HG03460 (cell line): ENCODE measurements around the gene B3GLCT.
"Not testable (repeated sequence)": the region's sequence is repeated elsewhere in the genome, so short reads cannot be mapped to it uniquely, and the experiment has no call there.

ENCODE experiments used
- ATAC-seq: cut with Tn5 transposase; IDR thresholded peaks from one replicate; pipeline ENCODE4 v1.9.1; 2021; ENCODE audit not compliant: unreplicated experiment

Gene B3GLCT

DNA sequence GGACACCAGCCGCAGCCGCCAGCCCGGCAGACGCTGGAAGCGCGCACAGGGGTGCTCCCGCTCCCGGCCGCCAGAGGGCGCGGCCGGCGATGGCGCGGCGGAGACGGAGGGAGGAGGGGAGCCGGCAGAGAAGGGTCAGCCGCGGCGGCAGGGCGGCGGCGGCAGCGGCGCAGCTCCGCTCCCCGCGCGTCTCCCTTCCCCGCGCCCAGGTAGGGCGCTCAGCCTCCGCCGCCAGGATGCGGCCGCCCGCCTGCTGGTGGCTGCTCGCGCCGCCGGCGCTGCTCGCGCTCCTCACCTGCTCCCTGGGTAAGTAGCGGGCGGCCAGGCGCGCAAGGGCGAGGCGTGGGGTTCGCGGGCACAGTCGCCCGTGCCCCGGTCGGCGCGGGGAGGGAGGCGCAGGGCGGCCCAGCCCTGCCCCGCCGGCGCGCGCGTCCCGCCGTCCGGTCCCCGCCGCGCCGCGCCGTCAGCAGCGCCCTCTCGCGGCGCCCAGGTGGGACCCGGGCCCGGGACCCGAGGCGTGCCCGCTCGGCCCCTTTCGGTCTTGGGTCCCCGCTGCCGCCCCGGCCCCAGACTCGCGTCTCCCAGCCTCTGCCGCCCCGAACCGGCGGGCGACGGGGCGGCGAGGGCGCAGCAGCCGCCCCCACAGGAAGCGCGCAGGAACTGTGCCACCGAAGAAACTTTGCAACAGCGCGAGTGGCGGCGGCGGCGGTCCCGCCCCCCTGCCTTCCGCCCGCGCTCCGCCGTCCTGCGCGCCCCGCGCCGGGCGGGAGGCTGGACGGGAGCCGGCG, at the start of gene B3GLCT:
B3GLCT (plus strand) TSS at position 127 of the 788 bp plus-strand sequence; CDS start at position 237, 110 bp downstream.
- peak; percentile 83 for ATAC-seq

DNA sequence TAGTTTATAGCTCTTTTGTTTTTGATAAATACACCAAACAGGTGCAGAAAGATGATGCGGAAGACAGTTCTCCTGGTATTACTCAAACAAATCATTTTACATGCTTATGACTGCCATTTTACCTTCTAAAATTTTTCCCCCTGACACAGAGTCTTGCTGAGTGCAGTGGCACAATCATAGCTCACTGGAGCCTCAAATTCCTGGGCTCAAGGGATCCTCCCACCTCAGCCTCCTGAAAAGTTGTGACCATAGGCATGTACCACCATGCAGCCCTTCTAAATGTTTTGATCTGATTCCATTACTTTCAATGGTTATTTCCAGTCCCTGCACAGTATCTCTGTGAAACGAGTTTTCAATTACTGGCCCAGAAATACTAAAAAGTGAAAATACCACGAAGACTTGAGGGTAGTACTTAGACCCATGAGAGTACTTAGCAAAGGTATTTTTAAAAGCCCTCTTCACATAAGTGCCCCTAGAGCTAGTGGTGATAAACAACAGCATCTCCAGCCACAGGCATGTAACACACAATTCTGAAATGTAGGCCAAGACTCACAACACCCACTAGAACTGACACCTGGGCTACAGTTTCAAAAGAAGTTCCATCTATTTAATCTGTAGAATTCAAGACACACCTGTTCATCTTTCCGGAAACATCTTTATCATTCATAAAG, 49.3 kb upstream of the B3GLCT start:
- ATAC-seq: no peak

DNA sequence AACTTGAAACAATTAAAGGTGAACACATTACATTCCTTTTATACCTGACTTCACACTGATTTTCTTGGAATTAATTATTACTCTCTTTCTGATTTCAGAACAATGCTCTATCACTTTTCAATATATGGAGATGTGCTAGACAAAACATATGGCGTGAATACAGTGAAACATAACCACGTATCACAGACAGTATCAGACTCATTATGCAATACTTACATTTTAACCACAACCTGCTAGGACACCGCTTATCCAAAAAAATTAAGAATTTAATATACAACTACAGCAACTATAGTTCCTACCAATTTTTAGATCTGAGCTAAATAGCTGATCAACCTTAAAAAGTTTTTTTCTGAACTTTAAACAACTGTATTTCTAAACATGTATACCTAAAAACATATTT, 47.9 kb upstream of the B3GLCT start:
- no peak for ATAC-seq

DNA sequence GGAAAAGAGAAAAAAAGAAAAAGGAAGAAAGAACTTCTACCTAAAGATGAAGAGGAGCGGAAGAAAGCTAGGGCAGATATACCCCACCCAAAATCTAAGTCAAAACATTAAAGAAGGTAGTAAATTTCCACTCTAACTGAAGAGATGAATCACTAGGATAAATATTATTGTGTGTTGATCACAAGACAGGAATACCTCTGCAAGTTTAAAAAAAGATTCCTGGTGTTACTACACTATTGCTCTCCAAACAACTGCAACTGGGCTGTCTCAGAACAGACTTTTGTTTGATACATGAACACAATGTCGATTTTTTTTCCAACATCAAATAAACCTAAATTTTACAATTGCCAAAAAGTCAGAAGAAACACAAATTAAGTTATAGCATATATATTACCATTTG, 44.8 kb upstream of the B3GLCT start:
- ATAC-seq: no peak

DNA sequence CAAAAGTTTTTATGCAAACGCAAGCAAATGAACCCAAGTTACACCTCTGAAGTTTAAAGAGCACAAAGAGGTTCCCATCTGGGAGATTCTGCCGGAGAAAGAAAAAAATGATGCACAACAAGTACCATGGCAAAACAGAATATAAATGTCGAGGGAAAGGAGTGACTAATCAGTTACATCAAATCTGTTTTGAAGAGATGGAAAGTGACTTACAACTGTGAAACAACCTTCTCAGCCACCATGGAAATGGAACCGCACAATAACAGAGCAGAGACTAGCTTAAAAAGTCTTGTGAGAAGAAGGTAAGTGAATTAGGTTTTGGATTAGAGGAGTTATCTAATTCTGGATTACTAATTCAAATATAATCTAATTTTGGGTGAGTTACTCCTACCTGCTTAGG, 40.5 kb upstream of the B3GLCT start:
- ATAC-seq: no peak

DNA sequence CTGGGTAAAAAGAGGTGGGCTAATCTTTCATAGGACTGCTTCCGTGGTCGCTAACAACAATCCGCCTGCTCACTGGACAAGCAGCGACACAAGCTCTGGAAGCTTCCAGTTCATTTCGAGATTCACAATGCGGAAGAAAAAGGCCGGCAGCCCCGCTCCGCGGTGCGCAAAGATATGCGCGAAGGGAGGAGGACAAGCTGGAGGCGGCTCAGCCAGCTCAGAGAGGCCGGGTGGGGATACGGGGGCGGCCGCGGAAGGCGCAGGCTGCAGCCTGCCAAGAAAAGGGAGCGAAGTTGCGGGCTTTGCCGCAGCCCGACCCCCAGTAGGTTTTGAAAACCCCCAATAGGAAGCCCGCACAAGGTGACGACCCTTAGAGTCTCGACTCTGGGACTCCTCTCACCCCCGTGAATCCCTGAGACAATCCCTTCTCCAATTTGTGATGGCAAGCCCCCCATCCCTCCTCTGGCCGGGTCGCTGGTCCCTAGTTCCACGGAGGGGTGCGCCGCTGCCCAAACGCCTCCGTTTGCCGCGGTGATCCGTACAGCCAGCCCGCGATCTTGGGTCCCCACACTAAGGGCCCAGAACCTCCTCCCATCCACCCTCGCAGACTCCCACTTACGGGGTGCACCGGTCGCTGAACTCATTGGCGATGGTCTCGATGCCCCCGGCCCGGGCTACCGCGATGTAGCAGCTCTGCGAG, 38.8 kb upstream of the B3GLCT start:
- peak; percentile 3 for ATAC-seq

DNA sequence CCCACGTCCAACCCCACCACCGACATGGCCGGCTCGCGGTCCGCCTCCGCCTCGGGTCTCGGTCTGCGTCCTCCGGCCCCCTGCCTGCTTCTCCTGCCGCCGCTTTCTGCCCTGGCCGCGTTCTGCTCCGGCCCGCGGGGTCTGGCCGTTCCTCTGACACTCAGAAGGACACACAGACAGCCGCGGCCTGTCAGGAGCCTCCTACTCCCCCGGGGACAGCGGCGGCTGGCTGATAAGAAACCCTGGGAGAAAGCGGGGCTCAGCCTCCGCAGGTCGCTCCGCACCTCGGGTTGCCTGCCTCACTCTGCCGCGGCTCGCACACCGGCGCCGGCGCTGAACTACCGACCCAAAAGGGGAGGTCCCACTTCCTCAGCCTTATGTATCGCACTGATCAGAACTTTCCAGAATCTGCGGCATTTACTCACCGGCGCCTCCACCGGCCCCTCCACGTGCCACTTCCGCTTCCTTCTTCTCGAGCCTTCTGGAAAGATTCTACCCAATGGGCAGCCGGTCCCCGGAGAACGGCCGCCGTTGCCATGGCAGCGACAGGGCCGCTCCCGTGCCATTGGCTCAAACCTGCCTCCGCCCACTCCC, 38.1 kb upstream of the B3GLCT start, which contains the start of gene HSPH1:
HSPH1 (minus strand) TSS at position 348 of the 594 bp plus-strand sequence; CDS start at position 26, 322 bp downstream.
- peak; percentile 82 for ATAC-seq

DNA sequence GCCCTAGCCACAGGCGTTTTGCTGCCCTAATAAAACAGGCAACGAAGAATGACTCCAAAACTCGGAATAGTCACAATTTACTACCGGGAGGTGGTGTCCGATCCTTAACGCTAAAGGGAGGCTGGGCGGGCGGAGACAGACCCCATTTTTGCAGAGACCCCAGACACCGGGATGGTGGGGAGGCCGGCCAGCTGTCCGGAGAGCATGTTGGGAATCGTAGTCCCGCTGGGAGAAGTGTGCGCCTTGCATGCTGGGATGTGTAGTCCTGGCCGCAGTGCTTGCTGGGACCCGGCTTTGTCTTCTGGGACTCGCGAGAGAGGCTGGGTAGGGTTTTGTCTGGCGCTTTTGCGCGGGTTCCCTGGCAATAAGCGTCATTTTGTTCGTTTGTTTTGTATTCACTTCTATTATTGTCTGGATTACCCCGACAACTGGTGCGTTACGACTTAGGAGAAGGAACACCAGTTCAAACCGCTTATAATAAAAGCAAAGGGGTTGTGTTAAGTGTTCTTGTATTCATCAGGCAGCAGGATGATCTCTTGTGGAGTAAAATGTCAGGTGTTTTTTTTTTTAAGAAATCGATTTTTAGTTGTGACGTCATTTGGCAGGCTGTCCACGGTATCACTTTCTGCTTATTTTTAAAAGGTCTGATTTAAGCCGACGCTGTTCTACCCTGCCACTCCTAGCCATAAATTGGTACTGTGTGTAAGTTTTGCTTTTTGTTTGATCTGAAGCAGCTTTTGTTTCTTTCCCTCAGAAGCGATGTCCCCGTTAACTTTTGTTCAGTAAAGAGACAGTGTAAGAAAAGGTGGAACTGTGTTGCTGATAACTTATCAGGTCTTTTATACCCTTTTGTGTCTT, 37.4 kb upstream of the B3GLCT start:
- ATAC-seq: peak; percentile 82

DNA sequence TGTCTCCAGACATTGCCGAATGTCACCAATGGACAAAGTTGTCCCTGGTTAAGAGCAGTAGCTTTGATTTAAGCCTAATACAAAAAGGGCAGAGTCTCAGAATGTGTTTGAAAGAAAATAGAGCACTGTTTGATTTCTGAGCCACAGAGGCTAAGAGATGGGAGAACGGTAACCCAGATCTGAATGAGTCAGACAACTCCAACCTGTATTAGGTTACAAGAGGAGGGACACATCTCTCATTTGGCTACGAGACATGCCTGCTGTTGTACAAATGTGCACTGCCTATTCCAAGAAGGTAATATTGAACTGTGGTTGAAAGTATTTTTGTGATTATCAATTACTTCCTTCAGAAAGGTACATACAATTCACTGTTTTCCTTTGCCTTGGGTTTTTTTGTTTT, 33.2 kb upstream of the B3GLCT start:
- ATAC-seq: no peak

DNA sequence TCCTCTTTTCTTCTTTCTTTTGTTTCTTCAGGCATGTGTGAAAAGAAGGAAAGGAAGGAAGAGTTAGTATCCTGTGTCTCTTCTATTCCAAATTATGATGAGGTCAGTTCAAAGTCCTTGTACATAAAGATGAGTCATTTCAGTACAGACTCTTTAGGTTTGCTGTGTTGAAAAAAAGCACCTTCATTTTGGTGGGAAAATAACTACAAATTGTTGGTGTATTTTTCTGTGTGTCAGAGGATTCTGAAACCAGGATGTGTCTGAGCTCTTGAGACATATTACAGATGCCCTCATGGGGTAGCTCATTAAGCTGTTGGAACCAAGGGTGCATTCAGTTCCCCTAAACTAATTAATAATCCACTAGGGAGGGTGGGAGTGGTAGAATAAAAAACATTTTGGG, 32.3 kb upstream of the B3GLCT start:
- peak; percentile 60 for ATAC-seq

DNA sequence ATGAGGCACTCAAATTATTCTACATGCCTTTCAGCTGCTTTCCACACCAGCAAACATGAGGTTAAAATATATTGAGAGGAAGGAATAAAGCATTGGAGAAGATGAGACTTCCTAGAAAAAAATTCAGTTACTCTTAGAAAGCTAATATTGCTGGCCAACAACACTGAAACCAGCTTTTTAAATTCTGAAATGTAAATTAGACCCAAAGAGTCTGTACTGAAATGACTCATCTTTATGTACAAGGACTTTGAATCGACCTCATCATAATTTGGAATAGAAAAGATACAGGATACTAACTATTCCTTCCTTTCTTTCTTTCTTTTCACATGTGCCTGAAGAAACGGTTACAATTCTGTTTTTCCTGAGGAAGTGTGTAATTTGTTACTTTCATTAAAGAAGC, 31.6 kb upstream of the B3GLCT start:
- ATAC-seq: no peak

DNA sequence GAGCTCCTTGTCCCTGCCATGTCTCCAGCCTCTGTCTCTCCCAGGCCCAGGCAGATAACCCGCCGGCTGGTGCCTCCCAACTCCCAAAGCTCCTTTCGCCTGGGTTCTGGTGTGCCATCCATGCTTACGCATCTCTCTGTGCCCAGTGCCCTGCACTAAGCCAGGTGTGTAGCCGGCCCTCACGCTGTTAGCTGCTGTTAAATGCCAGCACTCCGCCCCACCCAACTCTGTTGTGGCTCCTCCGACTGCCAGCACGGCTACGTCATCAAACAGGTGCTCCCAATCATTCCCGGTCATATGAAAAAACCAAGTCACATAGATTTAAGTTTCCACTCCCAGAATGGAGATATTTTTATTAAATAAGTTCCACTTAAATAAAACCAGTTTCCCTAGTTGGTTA, 31.0 kb upstream of the B3GLCT start:
- ATAC-seq: no peak

DNA sequence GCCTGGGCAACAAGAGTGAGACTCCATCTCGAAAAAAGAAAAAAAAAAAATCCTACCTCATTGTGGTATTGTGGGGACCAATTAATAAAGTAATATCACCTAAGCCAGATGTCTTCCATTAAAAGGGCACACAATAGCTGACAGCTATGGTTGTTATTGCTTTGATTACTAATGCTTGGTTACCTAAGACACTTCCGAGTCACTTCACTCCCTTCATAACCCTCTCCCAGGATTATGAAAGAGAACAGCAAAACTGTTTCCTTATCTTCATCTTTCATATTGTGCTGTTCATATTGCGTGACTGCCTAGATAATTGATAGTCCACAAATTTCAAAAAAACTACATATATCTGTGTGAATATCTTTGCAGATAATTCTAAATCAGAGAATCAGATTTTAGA, 27.8 kb upstream of the B3GLCT start:
- no peak for ATAC-seq

DNA sequence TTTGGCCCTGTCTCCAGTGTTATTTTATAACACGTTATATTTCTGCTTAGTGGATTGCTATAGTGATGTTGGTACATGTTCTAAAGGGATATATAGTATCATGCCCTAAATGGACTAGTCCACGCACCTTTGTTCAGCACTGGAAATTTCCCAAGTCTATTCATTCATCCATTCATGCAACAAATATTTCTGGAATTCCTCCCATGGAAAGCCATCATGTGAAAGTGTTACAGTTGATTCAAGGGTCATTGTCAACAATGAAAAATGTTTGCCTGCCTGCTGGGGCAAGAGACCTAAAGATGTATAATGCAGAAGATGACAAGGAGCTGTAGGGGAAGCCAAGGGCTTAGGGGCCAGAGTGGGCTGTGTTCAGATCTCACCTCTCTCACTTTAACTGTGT, 27.2 kb upstream of the B3GLCT start:
- no peak for ATAC-seq

DNA sequence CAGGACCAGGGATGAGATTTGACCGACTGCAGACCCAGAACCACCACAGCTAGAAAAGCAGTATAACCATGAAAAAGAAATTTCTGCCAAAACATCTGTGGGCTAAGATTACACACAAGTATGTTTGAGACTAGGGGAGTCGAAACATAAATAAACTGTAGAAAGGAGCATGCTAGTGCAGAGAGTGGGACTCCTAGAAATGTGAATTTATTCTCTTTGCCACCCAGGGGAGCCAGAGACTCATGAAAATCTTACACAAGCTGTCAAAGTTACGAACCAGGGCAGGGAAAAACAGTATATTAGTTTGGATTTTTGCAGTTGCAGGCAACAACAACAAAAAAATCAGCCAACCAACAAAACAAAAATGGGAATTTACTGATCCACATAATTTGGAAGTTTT, 25.8 kb upstream of the B3GLCT start:
- ATAC-seq: no peak

DNA sequence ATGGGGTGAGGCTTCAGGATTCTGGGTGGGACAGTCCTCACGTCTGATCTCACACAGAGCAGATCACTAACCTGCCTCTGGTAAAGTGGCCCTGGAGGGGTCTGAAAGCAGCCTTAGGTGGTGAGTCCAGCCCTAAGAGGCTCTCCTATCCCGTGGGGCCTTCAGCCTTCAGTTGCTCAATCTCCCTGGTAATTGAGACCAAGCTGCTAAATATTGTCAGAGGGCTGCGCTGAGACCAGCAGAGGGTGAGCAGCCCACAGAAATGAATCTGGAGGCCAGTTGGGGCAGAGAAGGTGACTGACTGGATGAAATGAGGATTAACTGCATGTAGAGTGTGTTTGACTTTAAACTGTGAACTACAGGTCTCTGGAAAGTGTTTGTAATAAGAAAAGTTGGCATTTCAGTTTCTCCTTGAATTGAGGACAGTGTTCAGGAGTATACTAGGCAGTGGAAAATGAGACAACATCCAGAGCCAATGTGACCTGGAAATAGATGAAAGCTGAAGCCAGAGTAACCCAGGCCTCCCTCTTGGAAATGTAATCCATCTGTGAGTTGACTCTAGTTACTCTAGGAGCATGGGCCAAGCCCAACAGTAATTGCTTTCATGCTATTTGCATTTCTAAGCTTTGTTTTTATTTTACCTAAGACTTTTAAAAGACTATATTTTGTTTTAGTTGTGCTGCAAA, 23.8 kb upstream of the B3GLCT start:
- ATAC-seq: no peak

DNA sequence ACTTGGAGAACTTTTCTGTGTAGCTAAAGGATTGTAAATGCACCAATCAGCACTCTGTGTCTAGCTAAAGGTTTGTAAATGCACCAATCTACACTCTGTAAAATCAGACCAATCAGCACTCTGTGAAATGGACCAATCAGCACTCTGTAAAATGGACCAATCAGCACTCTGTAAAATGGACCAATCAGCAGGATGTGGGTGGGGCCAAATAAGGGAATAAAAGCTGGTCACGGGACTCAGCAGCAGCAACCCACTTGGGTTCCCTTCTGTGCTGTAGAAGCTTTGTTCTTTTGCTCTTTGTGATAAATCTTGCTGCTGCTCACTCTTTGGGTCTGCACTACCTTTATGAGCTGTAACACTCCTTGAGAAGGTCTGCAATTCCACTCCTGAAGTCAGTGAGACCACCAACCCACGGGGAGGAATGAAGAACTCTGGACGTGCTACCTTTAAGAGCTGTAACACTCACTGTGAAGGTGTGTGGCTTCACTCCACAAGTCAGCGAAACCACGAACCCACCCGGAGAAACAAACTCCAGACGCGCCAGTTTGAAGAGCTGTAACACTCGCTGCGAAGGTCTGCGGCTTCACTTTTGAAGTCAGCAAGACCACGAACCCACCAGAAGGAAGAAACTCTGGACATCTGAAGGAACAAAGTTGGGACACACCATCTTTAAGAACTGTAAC, 21.8 kb upstream of the B3GLCT start:
- ATAC-seq: not testable (repeated sequence)

DNA sequence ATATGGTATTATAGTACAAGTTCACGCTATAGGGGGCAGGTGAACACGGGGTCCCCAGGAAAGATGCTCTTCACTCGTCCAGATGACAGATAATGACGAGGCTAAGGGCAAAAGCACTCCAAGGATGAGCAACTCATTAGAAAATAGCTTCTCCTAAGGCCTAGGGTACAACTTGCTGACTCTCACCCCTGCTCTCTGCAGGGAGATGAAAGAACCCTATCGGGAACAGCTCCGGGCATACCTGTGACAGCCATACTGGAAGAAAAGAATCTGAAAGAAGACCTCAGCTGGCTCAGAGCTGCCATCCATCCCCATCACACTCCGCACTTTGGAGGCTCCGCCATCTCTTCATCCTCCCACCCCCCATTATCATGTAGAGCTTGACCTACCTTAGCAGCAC, 20.5 kb upstream of the B3GLCT start:
- ATAC-seq: no peak

DNA sequence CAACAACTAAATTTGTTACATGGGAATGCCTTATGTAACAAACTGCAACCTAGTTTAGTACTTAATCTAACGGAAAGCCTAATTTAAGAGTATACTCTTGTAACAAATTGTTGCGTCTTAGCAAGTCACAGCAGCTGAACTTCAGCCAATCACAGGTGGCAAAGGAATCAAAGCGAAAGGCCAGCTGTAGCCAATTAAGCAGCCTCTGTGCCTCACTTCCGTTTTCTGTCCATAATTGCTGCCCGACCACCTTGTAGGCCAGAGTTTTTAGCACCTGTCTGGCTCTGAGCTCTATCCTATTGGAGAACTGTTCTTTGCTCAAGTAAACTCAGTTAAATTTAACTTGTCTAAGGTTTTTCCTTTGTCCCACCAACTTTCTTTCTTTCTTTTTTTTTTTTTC, 20.0 kb upstream of the B3GLCT start:
- no peak for ATAC-seq
